GM21737 (cell line): ENCODE data around the gene LRRC8C.

Experiments
- ATAC-seq: cut with Tn5 transposase; IDR thresholded peaks from one replicate; pipeline ENCODE4 v1.9.1; 2021; ENCODE audit warnings: mild to moderate bottlenecking, moderate library complexity; ENCODE audit not compliant: unreplicated experiment

Gene LRRC8C

GRCh38 chr1:89633248-89633799, 404 bp downstream of the LRRC8C start:
- ATAC-seq: peak; percentile 37

GRCh38 chr1:89633800-89634625, 1.1 kb downstream of the LRRC8C start:
- no peak for ATAC-seq

GRCh38 chr1:89635825-89636815, 3.2 kb downstream of the LRRC8C start:
- ATAC-seq: no peak

GRCh38 chr1:89637496-89637895, 4.6 kb downstream of the LRRC8C start:
- no peak for ATAC-seq

GRCh38 chr1:89640440-89640839, 7.5 kb downstream of the LRRC8C start:
- ATAC-seq: no peak

- no peak for ATAC-seq
Measured at GRCh38 chr1:89641781-89642180, 8.9 kb downstream of the LRRC8C start.

- ATAC-seq: no peak
Measured at GRCh38 chr1:89643577-89643976, 10.7 kb downstream of the LRRC8C start.

- no peak for ATAC-seq
Measured at GRCh38 chr1:89644119-89644814, 11.3 kb downstream of the LRRC8C start.

GRCh38 chr1:89646259-89646658, 13.3 kb downstream of the LRRC8C start:
- no peak for ATAC-seq

- ATAC-seq: no peak
Measured at GRCh38 chr1:89649783-89650182, 16.9 kb downstream of the LRRC8C start.

- ATAC-seq: no peak
Measured at GRCh38 chr1:89652373-89652772, 19.5 kb downstream of the LRRC8C start.

GRCh38 chr1:89657886-89658285, 25.0 kb downstream of the LRRC8C start:
- peak; percentile 78 for ATAC-seq

GRCh38 chr1:89659322-89660081, 26.6 kb downstream of the LRRC8C start:
- no peak for ATAC-seq

GRCh38 chr1:89660224-89661061, 27.5 kb downstream of the LRRC8C start:
- no peak for ATAC-seq

- ATAC-seq: no peak
Measured at GRCh38 chr1:89665941-89666340, 33.0 kb downstream of the LRRC8C start.

GRCh38 chr1:89666640-89667039, 33.7 kb downstream of the LRRC8C start:
- ATAC-seq: no peak

- no peak for ATAC-seq
Measured at GRCh38 chr1:89667691-89668090, 34.8 kb downstream of the LRRC8C start.

GRCh38 chr1:89668961-89669360, 36.0 kb downstream of the LRRC8C start:
- no peak for ATAC-seq

GRCh38 chr1:89669441-89669840, 36.5 kb downstream of the LRRC8C start:
- no peak for ATAC-seq
